HCT116 (cell line): Measurements from ENCODE around the gene UBE4A. TPM values are rescaled to one million over a fixed set of nuclear protein-coding genes. Genes with fewer than 3 reads are reported as not detected.
A peak's percentile ranks its signal among the peaks of the same experiment; 100 is the strongest.

Source experiments
- ATAC-seq: fragments of 200-7000 bp; cut with Tn5 transposase; 2 replicates; pipeline ENCODE4 v1.9.1; 2020; ENCODE audit warnings: mild to moderate bottlenecking, moderate library complexity
- BruUV-seq: library from RNA; stranded (reverse); fragments of 400-500 nt; replicated peaks from 2 replicates; lab custom pipeline; 2021; lab: Mats Ljungman, UMichigan
- CTCF ChIA-PET: fragments of 300-600 bp; sonication (Branson Sonifier 250); formaldehyde crosslinking; loops from one replicate; lab custom pipeline; 2021; ENCODE audit warnings: antibody characterized with exemption; lab: Charles Lee
- POLR2A ChIA-PET: fragments of 300-600, 350-600 bp; sonication (Branson Sonifier 250); formaldehyde crosslinking; loops from one replicate; lab custom pipeline; 2021; ENCODE audit warnings: antibody characterized with exemption; lab: Charles Lee
- RAD21 ChIA-PET, 2 experiments: fragments of 300-600 bp; sonication (Branson Sonifier 250); formaldehyde crosslinking; loops; one replicate each; lab custom pipeline; 2023; ENCODE audit warnings: low total read pairs in 2 of 2; ENCODE audit not compliant: uncharacterized antibody in 2 of 2, unreplicated experiment in 2 of 2, low non-redundant PET in 1 of 2; lab: Charles Lee
- DNase-seq: peaks from one replicate; pipeline ENCODE4 v3.0.0-alpha.2; 2010; ENCODE audit warnings: low read depth, low spot score
- H2AFZ ChIP-seq: fragments of 200-600 bp; shearing (Covaris generic), sonication (generic); 2 replicates; pipeline ENCODE4 v1.6.1; 2017; ENCODE audit warnings: low read depth, mixed run types, mixed read lengths, antibody characterized with exemption, low read length; ENCODE audit not compliant: poor library complexity, severe bottlenecking
- H3K27ac ChIP-seq: 2 replicates; pipeline ENCODE4 v1.5.1; 2012; ENCODE audit warnings: low read depth, low read length
- H3K27me3 ChIP-seq: fragments of 200-600 bp; sonication (generic); 2 replicates; pipeline ENCODE4 v1.6.1; 2016; ENCODE audit warnings: mixed run types, low read length, mixed read lengths; ENCODE audit not compliant: insufficient read depth
- H3K36me3 ChIP-seq, 2 experiments: fragments of 200-500 bp in 1 of 2; fragments of 200-600 bp in 1 of 2; sonication (Bioruptor generic) in 1 of 2; sonication (generic) in 1 of 2; 2 replicates each; pipeline versions ENCODE4 v1.5.1 to v1.6.1; 2014 to 2016; ENCODE audit warnings: low read length in 2 of 2, inconsistent platforms in 1 of 2, mixed read lengths in 1 of 2, mixed run types in 1 of 2; ENCODE audit not compliant: insufficient read depth in 2 of 2, control insufficient read depth in 1 of 2
- H3K4me1 ChIP-seq, 2 experiments: fragments of 200-600 bp in 1 of 2; sonication (generic) in 1 of 2; 2 replicates each; pipeline versions ENCODE4 v1.5.1 to v1.6.1; 2012 to 2017; ENCODE audit warnings: low read length in 2 of 2, inconsistent platforms in 1 of 2, mild to moderate bottlenecking in 1 of 2, mixed read lengths in 1 of 2, mixed run types in 1 of 2, moderate library complexity in 1 of 2; ENCODE audit not compliant: insufficient read depth in 2 of 2, control insufficient read depth in 1 of 2
- H3K4me2 ChIP-seq: fragments of 200-600 bp; sonication (generic); 2 replicates; pipeline ENCODE4 v1.6.1; 2017; ENCODE audit warnings: mixed run types, low read length, mixed read lengths
- H3K4me3 ChIP-seq, 2 experiments: fragments of 200-600 bp in 1 of 2; sonication (generic) in 1 of 2; replicated peaks in 1 of 2; 2 replicates each; pipeline ENCODE4 v1.5.1; 2011 to 2016; ENCODE audit warnings: low read length in 2 of 2, control low read depth in 1 of 2, low read depth in 1 of 2, mild to moderate bottlenecking in 1 of 2, mixed read lengths in 1 of 2, mixed run types in 1 of 2
- H3K79me2 ChIP-seq: fragments of 200-600 bp; sonication (generic); 2 replicates; pipeline ENCODE4 v1.6.1; 2017; ENCODE audit warnings: mild to moderate bottlenecking, mixed run types, low read length, moderate library complexity, mixed read lengths; ENCODE audit not compliant: insufficient read depth
- H3K9ac ChIP-seq: fragments of 200-600 bp; sonication (generic); 2 replicates; pipeline ENCODE4 v1.6.1; 2016; ENCODE audit warnings: low read length, mixed read lengths
- H3K9me2 ChIP-seq: fragments of 200-600 bp; sonication (generic), shearing (Covaris generic); 2 replicates; pipeline ENCODE4 v1.6.1; 2017; ENCODE audit warnings: mixed run types, mild to moderate bottlenecking, moderate library complexity; ENCODE audit not compliant: insufficient read depth
- H3K9me3 ChIP-seq, 2 experiments: fragments of 200-500 bp in 1 of 2; fragments of 200-600 bp in 1 of 2; sonication (Bioruptor generic) in 1 of 2; sonication (generic) in 1 of 2; 2 replicates each; pipeline ENCODE4 v1.6.1; 2014 to 2017; ENCODE audit warnings: low read length in 2 of 2, mixed read lengths in 2 of 2, inconsistent platforms in 1 of 2, low read depth in 1 of 2, mild to moderate bottlenecking in 1 of 2, mixed run types in 1 of 2, moderate library complexity in 1 of 2; ENCODE audit not compliant: control insufficient read depth in 1 of 2, insufficient read depth in 1 of 2
- H4K20me1 ChIP-seq: fragments of 200-600 bp; sonication (generic), shearing (Covaris generic); 2 replicates; pipeline ENCODE4 v1.6.1; 2017; ENCODE audit warnings: mixed run types, mild to moderate bottlenecking, moderate library complexity; ENCODE audit not compliant: insufficient read depth
- ATF3 ChIP-seq: IDR thresholded peaks from 2 replicates; pipeline ENCODE4 v1.6.1; 2012
- EGR1 ChIP-seq: IDR thresholded peaks from 2 replicates; pipeline ENCODE4 v1.6.1; 2012; ENCODE audit warnings: low read depth
- FOSL1 ChIP-seq: IDR thresholded peaks from 2 replicates; pipeline ENCODE4 v1.6.1; 2012; ENCODE audit warnings: low read depth
- MAX ChIP-seq: IDR thresholded peaks from 2 replicates; pipeline ENCODE4 v1.6.1; 2012
- ZNF274 ChIP-seq: fragments of 200-500 bp; sonication (Bioruptor generic); IDR thresholded peaks from 2 replicates; pipeline ENCODE4 v1.6.1; 2014; ENCODE audit warnings: mild to moderate bottlenecking, low read depth, low read length, inconsistent platforms
- intact Hi-C: fragments of 100-400 bp; cut with micrococcal nuclease; formaldehyde crosslinking; loops from 2 replicates; pipeline ENCODE4 v1.10.0; 2022
- total RNA-seq: library from RNA; stranded (reverse); gene quantifications from one replicate; pipeline ENCODE4 v1.2.1, GENCODE V29; 2021; ENCODE audit not compliant: unreplicated experiment
- TF ChIP-seq, protein P1 (sequence below), 3 experiments: fragments of 200-600 bp in 1 of 3; sonication (generic) in 1 of 3; IDR thresholded peaks in 2 of 3; conservative IDR thresholded peaks in 1 of 3; 2 replicates each; pipeline ENCODE4 v1.5.1; 2012 to 2017; ENCODE audit warnings: low read depth in 2 of 3, low read length in 2 of 3, antibody characterized with exemption in 1 of 3, borderline replicate concordance in 1 of 3, control low read depth in 1 of 3, mild to moderate bottlenecking in 1 of 3, mixed read lengths in 1 of 3, mixed run types in 1 of 3, moderate library complexity in 1 of 3; ENCODE audit not compliant: insufficient read depth in 1 of 3

Gene UBE4A
- total RNA-seq, 1 experiment from 2014 or later: 49.9 TPM

DNA sequence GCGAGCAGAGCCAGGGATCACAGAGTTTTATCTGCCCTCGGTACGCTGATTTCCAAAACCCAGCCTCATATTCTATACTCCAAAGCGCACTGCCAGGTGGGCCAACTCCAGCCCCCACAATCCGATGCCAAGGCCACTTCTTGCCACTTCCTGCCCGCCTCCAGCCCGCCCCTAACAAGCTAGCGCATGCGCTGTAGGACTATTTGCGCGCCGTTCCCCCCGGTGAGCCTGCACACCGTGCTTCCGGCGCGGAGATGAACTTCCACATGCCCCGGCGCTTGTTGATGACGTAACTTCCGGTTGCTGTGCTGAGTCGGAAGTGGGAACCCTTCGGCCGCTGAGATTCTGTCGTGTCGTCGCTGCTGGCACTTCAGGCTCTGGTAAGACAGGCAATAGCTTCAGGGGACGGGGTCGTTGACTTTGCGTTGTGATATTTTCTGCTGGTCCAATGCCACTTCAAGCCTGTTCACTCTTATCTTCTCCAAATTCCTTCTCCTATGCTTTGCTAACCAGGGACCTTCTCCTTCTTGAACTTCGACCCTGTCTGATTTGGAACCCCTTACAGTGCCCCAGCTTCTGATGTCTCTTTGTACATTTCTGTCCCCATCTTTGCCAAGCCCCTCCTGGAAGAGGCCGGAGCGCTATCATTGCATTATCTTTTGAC lies at the start of gene UBE4A (continued):
- TF ChIP-seq EGR1 (0 out of 2 replicates have a peak, but pooled peaks have one; percentile 16), FOSL1 (no peak), ATF3 (no peak), ZNF274 (no peak), MAX (peak; percentile 91)
- TF ChIP-seq, all 23 proteins: peak for 9

DNA sequence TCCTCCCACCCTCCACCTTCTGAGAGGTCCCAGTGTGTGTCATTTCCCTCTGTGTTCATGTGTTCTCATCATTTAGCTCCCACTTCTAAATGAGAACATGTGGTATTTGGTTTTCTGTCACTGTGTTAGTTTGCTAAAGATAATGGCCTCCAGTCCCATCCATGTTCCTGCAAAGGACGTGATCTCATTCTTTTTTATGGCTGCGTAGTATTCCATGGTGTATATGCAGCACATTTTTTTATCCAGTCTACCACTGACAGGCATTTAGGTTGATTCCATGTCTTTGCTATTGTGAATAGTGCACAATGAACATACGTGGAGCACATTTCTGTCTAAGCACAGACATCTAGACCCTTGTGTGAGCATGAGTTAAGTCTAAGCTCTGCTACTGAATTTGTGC lies 49.1 kb upstream of the UBE4A start:
- POLR2A ChIA-PET: no interaction called here

More for the DNA sequence above, 49.1 kb upstream of the UBE4A start:
- Histone ChIP-seq H3K4me2 (no peak overlapping the region), H3K36me3 (no peaks in the 10 kb centered on the region), H3K4me3 (no peak overlapping the region), H3K4me1 (no peaks in the 10 kb centered on the region), H3K9me3 (no peaks in the 10 kb centered on the region), H3K79me2 (no peaks in the 10 kb centered on the region), H3K9me2 (no peaks in the 10 kb centered on the region), H2AFZ (no peak overlapping the region), H3K27me3 (no peaks in the 10 kb centered on the region), H3K27ac (no peak overlapping the region), H4K20me1 (no peaks in the 10 kb centered on the region), H3K9ac (no peak overlapping the region)
- DNase-seq (no peak), ATAC-seq (no peak)
- ChIA-PET CTCF (no interaction called here), RAD21 (no interaction called here)
- no peak for TF ChIP-seq EGR1
- TF ChIP-seq, protein P1, sequence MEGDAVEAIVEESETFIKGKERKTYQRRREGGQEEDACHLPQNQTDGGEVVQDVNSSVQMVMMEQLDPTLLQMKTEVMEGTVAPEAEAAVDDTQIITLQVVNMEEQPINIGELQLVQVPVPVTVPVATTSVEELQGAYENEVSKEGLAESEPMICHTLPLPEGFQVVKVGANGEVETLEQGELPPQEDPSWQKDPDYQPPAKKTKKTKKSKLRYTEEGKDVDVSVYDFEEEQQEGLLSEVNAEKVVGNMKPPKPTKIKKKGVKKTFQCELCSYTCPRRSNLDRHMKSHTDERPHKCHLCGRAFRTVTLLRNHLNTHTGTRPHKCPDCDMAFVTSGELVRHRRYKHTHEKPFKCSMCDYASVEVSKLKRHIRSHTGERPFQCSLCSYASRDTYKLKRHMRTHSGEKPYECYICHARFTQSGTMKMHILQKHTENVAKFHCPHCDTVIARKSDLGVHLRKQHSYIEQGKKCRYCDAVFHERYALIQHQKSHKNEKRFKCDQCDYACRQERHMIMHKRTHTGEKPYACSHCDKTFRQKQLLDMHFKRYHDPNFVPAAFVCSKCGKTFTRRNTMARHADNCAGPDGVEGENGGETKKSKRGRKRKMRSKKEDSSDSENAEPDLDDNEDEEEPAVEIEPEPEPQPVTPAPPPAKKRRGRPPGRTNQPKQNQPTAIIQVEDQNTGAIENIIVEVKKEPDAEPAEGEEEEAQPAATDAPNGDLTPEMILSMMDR (IDR thresholded peaks at IDR 0.05 in 2 of 3, conservative IDR thresholded peaks at IDR 0.05 in 1 of 3; ENCODE audit: borderline replicate concordance in 1 of 3, insufficient read depth in 1 of 3, low read depth in 2 of 3, low read length in 2 of 3): no peak
- TF ChIP-seq FOSL1: no peak
- no TSS peak for BruUV-seq
- intact Hi-C loops: no loop called here
